Adipocyte (in vitro differentiated cells): ENCODE measurements around the gene DNAH10.

Experiments
- DNase-seq: peaks from one replicate; pipeline ENCODE4 v3.0.0-alpha.2; 2015; ENCODE audit warnings: low read depth
- H3K27me3 ChIP-seq: replicated peaks from 2 replicates; pipeline ENCODE4 v1.7.0; 2013; ENCODE audit warnings: mild to moderate bottlenecking, low read length, moderate library complexity; ENCODE audit not compliant: control insufficient read depth, insufficient read depth
- H3K36me3 ChIP-seq: 2 replicates; pipeline ENCODE4 v1.7.0; 2013; ENCODE audit warnings: low read length, mild to moderate bottlenecking, moderate library complexity; ENCODE audit not compliant: control insufficient read depth, insufficient read depth, severe bottlenecking
- H3K4me1 ChIP-seq: 2 replicates; pipeline ENCODE4 v1.7.0; 2013; ENCODE audit warnings: mild to moderate bottlenecking, low read length, moderate library complexity; ENCODE audit not compliant: control insufficient read depth, insufficient read depth
- H3K4me3 ChIP-seq: 2 replicates; pipeline ENCODE4 v1.7.0; 2013; ENCODE audit warnings: mild to moderate bottlenecking, low read length, moderate library complexity
- H3K9ac ChIP-seq: 2 replicates; pipeline ENCODE4 v1.7.0; 2013; ENCODE audit warnings: mild to moderate bottlenecking, low read length, moderate library complexity
- H3K9me3 ChIP-seq: 2 replicates; pipeline ENCODE4 v1.7.0; 2013; ENCODE audit warnings: mild to moderate bottlenecking, low read length, moderate library complexity; ENCODE audit not compliant: control insufficient read depth

The DNAH10 gene

GRCh38 chr12:123845881-123846280 lies 83.8 kb downstream of the DNAH10 start:
- H3K4me1 ChIP-seq, result no peaks in the 10 kb centered on the region
- peaks cover 20% of the 10 kb centered on the region for H3K27me3 ChIP-seq
- DNase-seq, result no peak
- peaks cover 3% of the 10 kb centered on the region for H3K9me3 ChIP-seq
- H3K4me3 ChIP-seq, result no peak overlapping the region
- H3K9ac ChIP-seq, result no peak overlapping the region
- no peaks in the 10 kb centered on the region for H3K36me3 ChIP-seq

- no peak for DNase-seq
- Histone ChIP-seq H3K9ac (no peak overlapping the region), H3K27me3 (peaks cover 18% of the 10 kb centered on the region), H3K9me3 (peaks cover 3% of the 10 kb centered on the region), H3K4me1 (no peaks in the 10 kb centered on the region), H3K4me3 (no peak overlapping the region), H3K36me3 (no peaks in the 10 kb centered on the region)
Measured at GRCh38 chr12:123846340-123846739, 84.2 kb downstream of the DNAH10 start.

- no peak for DNase-seq
- no peak overlapping the region for H3K4me3 ChIP-seq
- H3K36me3 ChIP-seq, result no peaks in the 10 kb centered on the region
- H3K27me3 ChIP-seq, result peaks cover 24% of the 10 kb centered on the region
- H3K9ac ChIP-seq, result no peak overlapping the region
- H3K4me1 ChIP-seq, result no peaks in the 10 kb centered on the region
- H3K9me3 ChIP-seq, result peaks cover 3% of the 10 kb centered on the region
Measured at GRCh38 chr12:123847019-123847418, 84.9 kb downstream of the DNAH10 start.

- no peak overlapping the region for H3K9ac ChIP-seq
- H3K9me3 ChIP-seq, result peaks cover 3% of the 10 kb centered on the region
- H3K36me3 ChIP-seq, result no peaks in the 10 kb centered on the region
- no peak overlapping the region for H3K4me3 ChIP-seq
- no peaks in the 10 kb centered on the region for H3K4me1 ChIP-seq
- DNase-seq, result no peak
- peaks cover 26% of the 10 kb centered on the region for H3K27me3 ChIP-seq
Measured at GRCh38 chr12:123847876-123848275, 85.8 kb downstream of the DNAH10 start.

- no peaks in the 10 kb centered on the region for H3K36me3 ChIP-seq
- DNase-seq, result no peak
- no peaks in the 10 kb centered on the region for H3K4me1 ChIP-seq
- no peak overlapping the region for H3K9ac ChIP-seq
- H3K4me3 ChIP-seq, result no peak overlapping the region
- peaks cover 37% of the 10 kb centered on the region for H3K27me3 ChIP-seq
- peaks cover 3% of the 10 kb centered on the region for H3K9me3 ChIP-seq
Measured at GRCh38 chr12:123849517-123849916, 87.4 kb downstream of the DNAH10 start.

GRCh38 chr12:123850246-123851134 lies 88.4 kb downstream of the DNAH10 start:
- H3K9ac ChIP-seq, result no peak overlapping the region
- no peak for DNase-seq
- H3K4me3 ChIP-seq, result no peak overlapping the region
- no peaks in the 10 kb centered on the region for H3K4me1 ChIP-seq
- no peaks in the 10 kb centered on the region for H3K36me3 ChIP-seq
- H3K27me3 ChIP-seq, result peaks cover 43% of the 10 kb centered on the region
- H3K9me3 ChIP-seq, result peaks cover 3% of the 10 kb centered on the region

- H3K27me3 ChIP-seq, result peaks cover 47% of the 10 kb centered on the region
- no peak overlapping the region for H3K4me3 ChIP-seq
- no peaks in the 10 kb centered on the region for H3K36me3 ChIP-seq
- H3K9me3 ChIP-seq, result peaks cover under 1% of the 10 kb centered on the region
- DNase-seq, result no peak
- H3K4me1 ChIP-seq, result no peaks in the 10 kb centered on the region
- no peak overlapping the region for H3K9ac ChIP-seq
Measured at GRCh38 chr12:123853396-123854070, 91.4 kb downstream of the DNAH10 start.

- H3K9ac ChIP-seq, result no peak overlapping the region
- peaks cover 47% of the 10 kb centered on the region for H3K27me3 ChIP-seq
- no peaks in the 10 kb centered on the region for H3K36me3 ChIP-seq
- DNase-seq, result no peak
- no peak overlapping the region for H3K4me3 ChIP-seq
- no peaks in the 10 kb centered on the region for H3K4me1 ChIP-seq
- H3K9me3 ChIP-seq, result peaks cover 2% of the 10 kb centered on the region
Measured at GRCh38 chr12:123854232-123854631, 92.1 kb downstream of the DNAH10 start.

GRCh38 chr12:123854918-123855317 lies 92.8 kb downstream of the DNAH10 start:
- Histone ChIP-seq H3K4me1 (no peaks in the 10 kb centered on the region), H3K9me3 (peaks cover 2% of the 10 kb centered on the region), H3K36me3 (no peaks in the 10 kb centered on the region), H3K4me3 (no peak overlapping the region), H3K9ac (no peak overlapping the region), H3K27me3 (peaks cover 42% of the 10 kb centered on the region)
- DNase-seq, result no peak

- H3K4me3 ChIP-seq, result no peak overlapping the region
- H3K27me3 ChIP-seq, result peaks cover 41% of the 10 kb centered on the region
- H3K9ac ChIP-seq, result no peak overlapping the region
- DNase-seq, result no peak
- H3K9me3 ChIP-seq, result peaks cover 2% of the 10 kb centered on the region
- no peaks in the 10 kb centered on the region for H3K4me1 ChIP-seq
- no peaks in the 10 kb centered on the region for H3K36me3 ChIP-seq
Measured at GRCh38 chr12:123856681-123857080, 94.6 kb downstream of the DNAH10 start.

- H3K9ac ChIP-seq, result no peak overlapping the region
- DNase-seq, result no peak
- no peaks in the 10 kb centered on the region for H3K36me3 ChIP-seq
- H3K9me3 ChIP-seq, result peaks cover 2% of the 10 kb centered on the region
- peaks cover 33% of the 10 kb centered on the region for H3K27me3 ChIP-seq
- no peaks in the 10 kb centered on the region for H3K4me1 ChIP-seq
- no peak overlapping the region for H3K4me3 ChIP-seq
Measured at GRCh38 chr12:123858176-123858575, 96.1 kb downstream of the DNAH10 start.
